Measurements from ENCODE around the gene PRTN3. TPM values are rescaled to one million over a fixed set of nuclear protein-coding genes. Genes with fewer than 3 reads are reported as not detected.

PRTN3 gene
- total RNA-seq, 1 experiment from 2014 or later: not detected

- H3K36me3 ChIP-seq: peaks cover 97% of the 10 kb centered on the region
- H3K9me3 ChIP-seq (replicated peaks): no peaks in the 10 kb centered on the region
- H3K4me3 ChIP-seq: no peak overlapping the region
- no peak for DNase-seq (ENCODE audit: low read depth in 1 of 2, low spot score in 2 of 2)
- H3K27me3 ChIP-seq (replicated peaks): no peaks in the 10 kb centered on the region
- no peak overlapping the region for H3K27ac ChIP-seq
- no peaks in the 10 kb centered on the region; the same call in 1 of the 2 replicates for H3K4me1 ChIP-seq (replicated peaks)
These were observed 33.0 kb upstream of the PRTN3 start for GRCh38 chr19:807627-808422.

GRCh38 chr19:808423-808775 lies 32.4 kb upstream of the PRTN3 start:
- Histone ChIP-seq H3K27me3 (replicated peaks) (no peaks in the 10 kb centered on the region), H3K27ac (no peak overlapping the region), H3K36me3 (peaks cover 97% of the 10 kb centered on the region), H3K4me3 (no peak overlapping the region), H3K9me3 (replicated peaks) (no peaks in the 10 kb centered on the region), H3K4me1 (replicated peaks) (no peaks in the 10 kb centered on the region; the same call in 1 of the 2 replicates)
- no peak for DNase-seq (ENCODE audit: low read depth in 1 of 2, low spot score in 2 of 2)

GRCh38 chr19:810077-810855 lies 30.5 kb upstream of the PRTN3 start:
- DNase-seq (ENCODE audit: low read depth in 1 of 2, low spot score in 2 of 2): no peak
- no peaks in the 10 kb centered on the region for H3K27me3 ChIP-seq (replicated peaks)
- H3K27ac ChIP-seq: no peak overlapping the region
- H3K4me3 ChIP-seq: no peak overlapping the region
- no peaks in the 10 kb centered on the region; the same call in 1 of the 2 replicates for H3K4me1 ChIP-seq (replicated peaks)
- H3K36me3 ChIP-seq: peaks cover 97% of the 10 kb centered on the region
- no peaks in the 10 kb centered on the region for H3K9me3 ChIP-seq (replicated peaks)

DNA sequence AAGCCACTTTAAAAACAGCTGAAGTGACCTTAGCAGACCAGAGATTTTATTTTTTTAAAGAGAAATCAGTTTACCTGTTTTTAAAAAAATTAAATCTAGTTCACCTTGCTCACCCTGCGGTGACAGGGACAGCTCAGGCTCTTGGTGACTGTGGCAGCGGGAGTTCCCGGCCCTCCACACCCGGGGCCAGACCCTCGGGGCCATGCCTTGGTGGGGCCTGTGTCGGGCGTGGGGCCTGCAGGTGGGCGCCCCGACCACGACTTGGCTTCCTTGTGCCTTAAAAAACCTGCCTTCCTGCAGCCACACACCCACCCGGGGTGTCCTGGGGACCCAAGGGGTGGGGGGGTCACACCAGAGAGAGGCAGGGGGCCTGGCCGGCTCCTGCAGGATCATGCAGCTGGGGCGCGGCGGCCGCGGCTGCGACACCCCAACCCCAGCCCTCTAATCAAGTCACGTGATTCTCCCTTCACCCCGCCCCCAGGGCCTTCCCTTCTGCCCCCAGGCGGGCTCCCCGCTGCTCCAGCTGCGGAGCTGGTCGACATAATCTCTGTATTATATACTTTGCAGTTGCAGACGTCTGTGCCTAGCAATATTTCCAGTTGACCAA lies 29.8 kb upstream of the PRTN3 start:
- H3K4me1 ChIP-seq (replicated peaks): no peaks in the 10 kb centered on the region
- H3K4me3 ChIP-seq: no peak overlapping the region
- no peaks in the 10 kb centered on the region for H3K27me3 ChIP-seq (replicated peaks)
- no peaks in the 10 kb centered on the region for H3K9me3 ChIP-seq (replicated peaks)
- H3K36me3 ChIP-seq: peaks cover 97% of the 10 kb centered on the region
- no peak overlapping the region for H3K27ac ChIP-seq
- DNase-seq (ENCODE audit: low read depth in 1 of 2, low spot score in 2 of 2): no peak

DNA sequence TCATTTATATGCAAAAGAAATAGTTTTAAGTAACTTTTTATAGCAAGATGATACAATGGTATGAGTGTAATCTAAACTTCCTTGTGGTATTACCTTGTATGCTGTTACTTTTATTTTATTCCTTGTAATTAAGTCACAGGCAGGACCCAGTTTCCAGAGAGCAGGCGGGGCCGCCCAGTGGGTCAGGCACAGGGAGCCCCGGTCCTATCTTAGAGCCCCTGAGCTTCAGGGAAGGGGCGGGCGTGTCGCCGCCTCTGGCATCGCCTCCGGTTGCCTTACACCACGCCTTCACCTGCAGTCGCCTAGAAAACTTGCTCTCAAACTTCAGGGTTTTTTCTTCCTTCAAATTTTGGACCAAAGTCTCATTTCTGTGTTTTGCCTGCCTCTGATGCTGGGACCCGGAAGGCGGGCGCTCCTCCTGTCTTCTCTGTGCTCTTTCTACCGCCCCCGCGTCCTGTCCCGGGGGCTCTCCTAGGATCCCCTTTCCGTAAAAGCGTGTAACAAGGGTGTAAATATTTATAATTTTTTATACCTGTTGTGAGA lies 29.2 kb upstream of the PRTN3 start:
- DNase-seq (ENCODE audit: low read depth in 1 of 2, low spot score in 2 of 2): no peak
- no peaks in the 10 kb centered on the region for H3K27me3 ChIP-seq (replicated peaks)
- H3K9me3 ChIP-seq (replicated peaks): no peaks in the 10 kb centered on the region
- no peaks in the 10 kb centered on the region for H3K4me1 ChIP-seq (replicated peaks)
- H3K27ac ChIP-seq: no peak overlapping the region
- peaks cover 91% of the 10 kb centered on the region for H3K36me3 ChIP-seq
- H3K4me3 ChIP-seq: no peak overlapping the region

GRCh38 chr19:812049-812746 lies 28.6 kb upstream of the PRTN3 start:
- Histone ChIP-seq H3K9me3 (replicated peaks) (no peaks in the 10 kb centered on the region), H3K27me3 (replicated peaks) (no peaks in the 10 kb centered on the region), H3K36me3 (peaks cover 85% of the 10 kb centered on the region)

GRCh38 chr19:812747-813218 lies 28.0 kb upstream of the PRTN3 start:
- no peaks in the 10 kb centered on the region for H3K9me3 ChIP-seq (replicated peaks)
- DNase-seq (ENCODE audit: low read depth in 1 of 2, low spot score in 2 of 2): no peak
- H3K27ac ChIP-seq: no peak overlapping the region
- peaks cover 79% of the 10 kb centered on the region for H3K36me3 ChIP-seq
- no peaks in the 10 kb centered on the region for H3K27me3 ChIP-seq (replicated peaks)
- no peaks in the 10 kb centered on the region for H3K4me1 ChIP-seq (replicated peaks)
- no peak overlapping the region for H3K4me3 ChIP-seq

More at GRCh38 chr19:812049-812746, 28.6 kb upstream of the PRTN3 start:
- no peak overlapping the region for H3K27ac ChIP-seq
- H3K4me1 ChIP-seq (replicated peaks): no peaks in the 10 kb centered on the region
- no peak overlapping the region for H3K4me3 ChIP-seq
- DNase-seq (ENCODE audit: low read depth in 1 of 2, low spot score in 2 of 2): no peak

DNA sequence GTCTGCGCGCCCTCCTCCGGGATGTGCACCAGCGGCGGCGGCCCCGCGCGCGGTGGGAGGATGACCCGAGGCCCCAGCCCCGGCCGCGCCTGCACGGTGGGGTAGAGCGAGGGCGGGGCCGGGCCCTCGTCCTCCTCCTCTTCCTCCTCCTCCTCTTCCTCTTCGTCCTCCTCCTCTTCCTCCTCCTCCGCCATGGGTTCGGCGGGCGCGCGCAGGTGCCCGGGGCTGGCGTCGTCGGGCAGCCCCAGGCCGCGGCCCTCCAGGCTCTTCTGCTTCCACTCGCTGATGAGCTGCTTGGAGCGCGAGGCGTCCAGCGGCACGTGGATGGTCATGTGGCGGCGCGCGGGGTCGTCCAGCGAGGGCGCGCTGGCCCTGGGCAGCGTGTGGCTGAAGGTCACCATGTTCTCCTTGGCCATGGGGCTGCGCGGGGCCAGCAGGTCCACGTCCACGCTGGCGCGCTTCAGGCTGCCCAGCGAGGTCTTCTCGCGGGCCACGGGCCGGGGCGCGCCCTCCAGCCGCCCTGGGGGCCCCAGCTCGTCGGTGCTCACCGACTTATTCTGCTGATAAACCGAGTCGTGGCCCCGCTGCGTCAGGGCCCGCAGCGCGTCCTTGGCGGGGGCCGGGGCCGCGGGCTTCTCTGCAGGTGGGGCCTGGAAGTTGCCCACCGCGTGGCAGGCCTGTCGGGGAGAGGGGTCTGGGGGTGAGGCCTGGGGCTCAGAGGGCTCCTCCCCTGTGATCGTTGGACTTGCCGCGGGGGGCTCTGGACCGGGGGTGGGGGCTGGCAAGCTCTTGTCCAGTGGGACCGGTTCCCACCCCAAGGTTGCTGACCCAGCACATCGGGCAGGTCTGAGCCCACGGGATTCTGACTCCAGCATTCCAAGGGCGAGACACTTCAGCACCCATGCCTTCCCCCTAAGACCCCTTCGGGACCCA lies 27.3 kb upstream of the PRTN3 start:
- Histone ChIP-seq H3K27me3 (replicated peaks) (no peaks in the 10 kb centered on the region), H3K9me3 (replicated peaks) (no peaks in the 10 kb centered on the region), H3K27ac (no peak overlapping the region), H3K4me3 (no peak overlapping the region), H3K36me3 (peaks cover 72% of the 10 kb centered on the region), H3K4me1 (replicated peaks) (no peaks in the 10 kb centered on the region)
- no peak for DNase-seq (ENCODE audit: low read depth in 1 of 2, low spot score in 2 of 2)

GRCh38 chr19:814152-815078 lies 26.4 kb upstream of the PRTN3 start:
- Histone ChIP-seq H3K4me3 (no peak overlapping the region), H3K9me3 (replicated peaks) (no peaks in the 10 kb centered on the region), H3K27me3 (replicated peaks) (no peaks in the 10 kb centered on the region), H3K4me1 (replicated peaks) (no peaks in the 10 kb centered on the region), H3K27ac (no peak overlapping the region), H3K36me3 (peaks cover 63% of the 10 kb centered on the region)
- no peak for DNase-seq (ENCODE audit: low read depth in 1 of 2, low spot score in 2 of 2)

DNA sequence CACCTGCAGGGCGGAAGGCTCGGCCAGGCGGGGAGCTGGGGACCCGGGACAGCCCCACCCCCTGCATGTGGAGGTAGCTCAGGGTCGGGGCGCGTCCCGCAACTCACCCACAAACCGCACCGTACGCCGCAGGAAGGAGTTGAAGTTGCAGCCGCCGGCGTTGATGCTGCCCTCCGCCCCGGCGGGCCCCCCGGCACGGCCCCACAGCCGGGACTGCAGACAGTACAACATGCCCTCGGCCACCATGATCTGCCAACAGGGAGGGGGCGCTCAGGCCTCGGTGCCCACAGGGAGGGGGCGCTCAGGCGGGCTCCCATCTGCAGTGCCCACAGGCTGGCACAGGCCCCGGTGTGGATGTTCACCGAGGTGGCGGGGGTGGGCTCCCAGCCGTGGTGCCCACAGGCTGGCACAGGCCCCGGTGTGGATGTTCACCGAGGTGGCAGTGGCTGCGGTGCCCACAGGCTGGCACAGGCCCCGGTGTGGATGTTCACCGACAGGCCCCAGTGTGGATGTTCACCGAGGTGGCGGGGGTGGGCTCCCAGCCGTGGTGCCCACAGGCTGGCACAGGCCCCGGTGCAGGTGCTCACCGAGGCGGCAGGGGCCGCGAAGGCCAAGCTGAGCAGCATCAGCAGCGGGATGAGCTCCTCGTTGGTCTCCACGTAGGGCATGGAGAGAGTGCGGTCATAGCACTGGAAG lies 25.6 kb upstream of the PRTN3 start:
- no peak overlapping the region for H3K27ac ChIP-seq
- no peaks in the 10 kb centered on the region for H3K4me1 ChIP-seq (replicated peaks)
- H3K36me3 ChIP-seq: peaks cover 55% of the 10 kb centered on the region
- no peak for DNase-seq (ENCODE audit: low read depth in 1 of 2, low spot score in 2 of 2)
- H3K9me3 ChIP-seq (replicated peaks): no peaks in the 10 kb centered on the region
- H3K4me3 ChIP-seq: no peak overlapping the region
- no peaks in the 10 kb centered on the region for H3K27me3 ChIP-seq (replicated peaks)

GRCh38 chr19:815775-816499 lies 24.9 kb upstream of the PRTN3 start:
- Histone ChIP-seq H3K9me3 (replicated peaks) (no peaks in the 10 kb centered on the region), H3K27ac (no peak overlapping the region), H3K27me3 (replicated peaks) (no peaks in the 10 kb centered on the region), H3K36me3 (peaks cover 47% of the 10 kb centered on the region), H3K4me3 (no peak overlapping the region), H3K4me1 (replicated peaks) (no peaks in the 10 kb centered on the region)
- no peak for DNase-seq (ENCODE audit: low read depth in 1 of 2, low spot score in 2 of 2)

Data from SJSA1 (cell line).